Tongue (tissue), 2 donors: ENCODE data around the gene ZER1. TPM values are rescaled to one million over a fixed set of nuclear protein-coding genes. Genes with fewer than 3 reads are reported as not detected.
"Not testable (repeated sequence)": the region's sequence is repeated elsewhere in the genome, so short reads cannot be mapped to it uniquely, and the experiment has no call there.

Experiments used
- DNase-seq: peaks from one replicate; pipeline ENCODE4 v3.0.0-alpha.2; 2015
- total RNA-seq: library from RNA; depleted of rRNA; stranded (reverse); fragments of >200 nt; gene quantifications from one replicate; pipeline ENCODE4 v1.2.3, GENCODE V29; 2014

Gene ZER1
- total RNA-seq: 56.1 TPM

- peak; percentile 96 for DNase-seq
Observed at GRCh38 chr9:128771745-128772519, at the start of gene ZER1. Gene ZER1 (minus strand): TSS chr9:128771927. CDS start chr9:128755565, 16,362 bp downstream.

- DNase-seq: no peak
Observed at GRCh38 chr9:128820665-128821583, 49.2 kb upstream of the ZER1 start.

DNA sequence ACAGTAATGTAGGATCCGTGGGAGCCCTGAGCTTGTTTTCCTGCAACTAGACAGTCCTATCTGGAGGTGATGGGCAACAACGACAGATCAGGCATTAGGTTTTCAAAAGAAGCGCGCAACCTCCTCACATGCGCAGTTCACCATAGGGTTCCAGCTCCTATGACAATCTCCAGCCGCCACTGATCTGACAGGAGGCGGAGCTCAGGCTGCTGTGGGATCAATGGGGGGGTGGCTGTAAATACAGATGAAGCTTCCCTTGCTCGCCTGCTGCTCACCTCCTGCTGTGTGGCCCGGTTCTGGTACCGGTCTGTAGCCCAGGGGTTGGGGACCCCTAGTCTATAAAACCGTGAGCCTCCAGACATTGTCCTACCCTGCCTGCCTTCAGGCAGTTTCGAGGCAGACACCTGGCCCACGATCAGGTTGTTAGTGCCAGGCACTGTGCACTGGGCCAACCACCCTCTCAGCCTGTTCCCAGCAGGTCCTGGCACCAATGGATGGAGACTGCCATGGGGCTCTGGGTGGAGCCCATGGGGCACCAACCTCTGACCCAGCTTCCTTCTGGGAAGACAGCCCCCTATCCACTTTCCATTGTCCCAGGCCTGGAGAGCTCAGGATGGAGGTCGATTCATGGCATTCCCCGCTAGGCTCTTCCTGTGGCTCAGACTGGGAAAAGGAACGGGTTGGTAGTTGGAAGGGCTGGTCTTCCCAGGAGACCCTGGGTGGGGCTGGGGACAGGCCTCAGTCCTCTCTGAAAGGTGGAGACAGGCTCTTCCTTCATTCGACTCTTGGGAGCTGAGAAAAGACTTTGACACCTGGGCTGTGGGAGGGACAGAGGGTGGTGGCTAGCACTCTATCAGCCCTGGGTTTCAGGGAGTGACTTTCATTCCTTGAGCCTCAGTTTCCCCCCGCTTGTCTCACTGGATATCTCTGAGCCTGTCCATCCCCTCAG lies 48.3 kb upstream of the ZER1 start:
- DNase-seq: peak; percentile 64

GRCh38 chr9:128818839-128819715 lies 47.4 kb upstream of the ZER1 start:
- peak; percentile 60 for DNase-seq

DNA sequence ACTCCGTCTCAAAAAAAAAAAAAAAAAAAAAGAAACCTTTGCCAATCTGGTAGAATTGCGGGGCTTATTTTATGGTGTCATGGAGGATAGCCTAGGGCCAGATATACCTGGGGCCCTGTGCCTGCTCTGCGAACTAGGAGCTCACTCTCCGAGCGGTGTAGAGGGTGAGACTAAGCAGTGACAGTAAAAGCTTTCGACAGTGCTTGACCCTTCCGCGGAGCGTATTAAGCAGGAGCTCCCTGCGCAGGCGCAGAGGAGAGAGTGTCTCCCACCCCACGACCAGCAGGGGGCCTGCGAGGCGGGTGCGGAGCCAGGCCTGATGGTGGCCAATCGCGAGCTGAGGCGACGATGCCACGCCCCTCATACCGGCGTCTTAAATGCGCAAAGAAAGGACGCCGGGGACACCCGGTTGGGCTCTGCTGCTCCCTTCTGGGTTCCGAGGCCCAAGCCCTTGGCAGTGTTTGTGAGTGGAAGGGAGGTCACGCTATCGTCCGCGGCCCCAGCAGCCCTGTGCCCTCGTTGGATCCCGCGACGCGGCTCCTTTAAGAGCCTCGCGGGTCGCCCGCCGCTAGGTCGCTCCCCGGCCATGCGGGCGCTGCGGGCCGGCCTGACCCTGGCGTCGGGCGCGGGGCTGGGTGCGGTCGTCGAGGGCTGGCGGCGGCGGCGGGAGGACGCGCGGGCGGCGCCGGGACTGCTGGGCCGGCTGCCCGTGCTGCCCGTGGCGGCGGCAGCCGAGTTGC lies 46.5 kb upstream of the ZER1 start, which contains the start of gene ENDOG:
Gene ENDOG (plus strand): TSS at position 402 of the 740 bp plus-strand sequence. CDS start 185 bp downstream, at position 587.
- peak; percentile 99 for DNase-seq

DNA sequence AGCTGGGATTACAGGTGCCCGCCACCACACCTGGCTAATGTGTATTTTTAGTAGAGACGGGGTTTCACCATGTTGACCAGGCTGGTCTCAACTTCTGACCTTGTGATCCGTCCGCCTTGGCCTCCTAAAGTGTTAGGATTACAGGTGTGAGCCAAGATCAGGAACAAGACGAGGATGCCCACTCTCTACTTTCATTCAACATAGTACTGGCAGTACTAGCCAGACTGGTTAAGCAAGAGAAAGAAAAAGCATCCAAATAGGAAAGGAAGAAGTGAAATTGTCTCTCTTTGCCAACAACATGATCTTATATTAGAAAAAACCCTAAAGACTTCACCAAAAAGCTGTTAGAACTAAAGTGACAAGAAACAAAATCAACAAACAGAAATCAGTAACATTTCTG lies 39.1 kb upstream of the ZER1 start:
- no peak for DNase-seq

DNA sequence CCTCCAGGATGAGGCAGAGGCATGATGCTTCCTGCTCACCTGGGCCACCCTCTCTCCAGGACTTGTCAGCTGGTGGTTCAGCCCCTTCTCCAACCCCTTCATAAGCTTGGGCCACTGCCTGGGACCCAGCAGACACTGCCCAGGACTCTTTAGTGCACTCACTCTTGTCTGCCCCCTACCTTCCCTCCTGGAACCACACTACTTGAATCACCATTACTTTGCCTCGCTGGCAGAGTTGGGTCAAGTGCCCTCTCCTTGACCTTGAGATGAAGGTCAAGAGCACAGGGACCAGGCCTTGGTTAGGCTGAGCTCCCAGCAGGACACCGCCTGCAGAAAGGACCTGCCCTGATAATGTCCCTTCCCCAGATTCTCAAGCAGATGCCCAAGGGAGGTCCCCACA lies 38.1 kb upstream of the ZER1 start:
- no peak for DNase-seq

DNA sequence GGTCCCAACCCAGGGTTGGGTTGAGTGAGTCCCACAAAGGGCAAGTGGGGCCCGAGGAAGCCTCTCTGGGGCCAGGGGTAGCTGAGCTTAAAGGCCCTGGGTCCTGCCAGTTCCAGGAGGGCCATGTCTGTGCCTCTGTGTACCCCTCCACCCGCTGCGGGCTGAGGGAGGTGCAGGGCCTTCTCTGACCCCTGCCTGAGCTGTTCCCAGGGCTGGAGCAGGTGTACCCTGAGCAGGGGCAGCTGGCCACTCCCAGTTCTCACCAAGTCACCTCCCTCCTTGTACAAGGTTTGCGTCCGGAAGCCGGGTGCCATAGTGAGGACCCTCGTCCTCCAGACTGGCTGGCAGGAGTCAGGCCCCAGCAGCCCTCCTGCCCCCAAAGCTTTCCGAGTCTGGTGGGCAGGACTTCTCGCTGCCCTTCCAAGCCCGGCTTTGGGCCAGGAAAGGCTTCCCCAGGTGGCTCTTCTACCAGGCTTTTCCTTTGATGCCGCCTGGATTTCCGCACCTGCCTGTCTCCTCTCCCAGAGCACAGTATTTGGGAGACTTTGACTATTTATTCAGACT lies 37.4 kb upstream of the ZER1 start:
- no peak for DNase-seq

DNA sequence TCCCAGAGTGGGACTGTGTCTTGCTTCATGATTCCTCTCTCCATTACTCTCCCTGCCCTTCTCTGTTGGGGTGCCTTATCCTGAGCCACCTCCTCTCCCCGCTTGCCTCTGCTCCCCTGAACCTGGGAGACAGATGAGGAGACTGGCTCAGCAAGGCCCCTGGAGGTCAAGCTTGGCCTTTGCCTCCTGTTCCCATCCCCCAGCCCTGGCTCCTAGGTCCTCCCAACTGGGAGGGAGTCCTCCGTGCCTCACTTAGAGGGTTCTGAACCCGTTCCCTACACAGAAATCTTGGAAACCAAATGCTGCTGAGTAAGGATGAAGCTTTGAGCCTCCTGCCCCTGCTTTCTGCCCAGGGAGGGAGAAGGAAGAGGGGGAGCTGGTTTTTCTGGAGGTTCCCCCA lies 36.8 kb upstream of the ZER1 start:
- no peak for DNase-seq

DNA sequence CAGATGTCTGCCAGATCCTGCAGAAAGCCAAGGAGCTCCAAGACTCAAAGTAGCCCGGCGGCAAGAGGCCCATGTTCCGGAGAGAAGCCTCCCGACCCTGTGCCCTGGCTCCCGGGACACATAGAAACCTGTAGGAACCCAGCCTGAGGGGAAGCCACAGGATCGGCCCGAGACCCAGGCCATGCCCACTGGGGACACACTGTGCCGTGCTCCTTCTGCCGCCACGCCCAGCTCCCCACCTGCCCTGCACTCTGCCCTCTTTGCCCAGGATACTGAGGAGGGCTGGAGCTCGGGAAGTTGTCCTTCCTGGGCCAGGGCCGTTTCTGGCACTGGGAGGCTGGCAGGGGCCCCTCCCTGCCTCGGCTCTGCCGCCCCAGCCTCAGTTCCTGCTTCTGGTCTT lies 36.1 kb upstream of the ZER1 start:
- DNase-seq: no peak

GRCh38 chr9:128805661-128806060 lies 33.9 kb upstream of the ZER1 start:
- no peak for DNase-seq

GRCh38 chr9:128802482-128802881 lies 30.8 kb upstream of the ZER1 start:
- DNase-seq: no peak

- DNase-seq: no peak
Observed at GRCh38 chr9:128800061-128800460, 28.3 kb upstream of the ZER1 start.

DNA sequence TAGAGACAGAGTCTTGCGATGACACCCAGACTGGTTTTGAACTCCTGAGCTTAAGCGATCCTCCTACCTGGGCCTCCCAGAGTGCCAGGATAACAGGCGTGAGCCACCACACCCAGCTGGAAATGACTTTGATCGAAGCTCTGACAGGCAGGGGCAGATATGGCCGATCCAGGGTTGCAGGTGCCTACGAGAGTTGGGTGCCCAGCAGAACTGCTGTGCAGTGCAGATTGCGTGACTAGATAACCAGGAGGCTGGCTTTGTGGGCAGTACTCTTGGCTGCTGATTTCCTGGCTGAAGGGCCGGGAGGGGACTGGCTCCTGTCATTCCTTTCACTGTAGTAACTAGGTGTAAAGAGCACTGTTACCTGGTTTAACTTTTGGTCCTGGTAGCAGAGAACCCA lies 27.2 kb upstream of the ZER1 start:
- DNase-seq: no peak

- DNase-seq: not testable (repeated sequence)
Observed at GRCh38 chr9:128794961-128795360, 23.2 kb upstream of the ZER1 start.

DNA sequence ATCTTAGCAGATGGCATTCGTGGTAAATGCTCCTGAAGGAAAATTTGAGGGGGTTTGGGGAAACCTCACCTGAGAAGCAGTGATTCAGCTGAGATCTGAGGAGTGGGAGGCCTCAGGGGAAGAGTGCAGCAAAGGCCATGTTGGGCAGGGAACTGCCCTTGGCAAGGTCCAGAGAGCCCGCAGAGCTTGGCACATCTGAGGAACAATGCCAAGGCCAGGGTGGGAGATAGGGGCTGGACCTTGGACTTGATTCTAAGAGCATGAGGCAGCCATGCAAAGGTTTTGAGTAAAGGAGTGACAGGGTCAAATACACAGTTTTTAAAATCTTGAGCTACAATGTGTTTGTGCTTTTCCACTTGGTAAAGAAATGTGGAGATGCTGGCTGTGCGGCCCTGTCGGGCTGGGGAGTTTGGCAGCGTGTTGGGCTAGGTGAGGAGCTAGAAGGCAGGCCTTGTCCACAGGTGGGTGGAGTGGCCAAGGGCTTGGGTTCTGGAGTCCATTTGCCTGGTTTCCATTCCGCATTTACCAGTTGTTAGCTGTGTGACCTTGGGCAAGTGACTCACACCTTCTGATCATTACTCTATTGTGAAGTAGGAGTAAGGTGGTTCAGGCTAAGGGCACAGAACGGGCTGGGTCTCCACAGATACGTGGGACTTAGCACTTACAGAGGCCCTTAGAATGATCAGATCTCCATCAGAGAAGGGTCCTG lies 21.4 kb upstream of the ZER1 start:
- no peak for DNase-seq

GRCh38 chr9:128792134-128792533 lies 20.4 kb upstream of the ZER1 start:
- no peak for DNase-seq

DNA sequence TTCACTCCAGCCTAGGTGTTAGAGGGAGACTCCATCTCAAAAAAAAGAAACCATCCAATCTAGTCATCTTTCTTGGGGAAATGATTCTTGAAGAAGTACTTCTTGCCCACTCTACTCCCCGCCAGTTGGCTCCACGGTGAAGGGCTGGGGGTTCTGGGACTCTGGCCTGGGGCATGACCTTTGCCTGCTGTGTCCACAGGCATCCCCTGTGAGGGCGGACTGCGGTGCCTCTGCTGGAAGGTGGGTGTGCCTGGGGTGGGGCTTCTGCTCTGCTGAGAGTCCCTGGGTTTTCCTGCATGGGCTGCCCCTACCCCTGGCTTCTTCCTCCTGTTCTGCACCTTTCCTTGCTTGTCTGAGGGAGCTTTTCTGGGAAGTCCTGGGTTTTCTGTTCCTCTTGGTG lies 18.8 kb upstream of the ZER1 start:
- no peak for DNase-seq

DNA sequence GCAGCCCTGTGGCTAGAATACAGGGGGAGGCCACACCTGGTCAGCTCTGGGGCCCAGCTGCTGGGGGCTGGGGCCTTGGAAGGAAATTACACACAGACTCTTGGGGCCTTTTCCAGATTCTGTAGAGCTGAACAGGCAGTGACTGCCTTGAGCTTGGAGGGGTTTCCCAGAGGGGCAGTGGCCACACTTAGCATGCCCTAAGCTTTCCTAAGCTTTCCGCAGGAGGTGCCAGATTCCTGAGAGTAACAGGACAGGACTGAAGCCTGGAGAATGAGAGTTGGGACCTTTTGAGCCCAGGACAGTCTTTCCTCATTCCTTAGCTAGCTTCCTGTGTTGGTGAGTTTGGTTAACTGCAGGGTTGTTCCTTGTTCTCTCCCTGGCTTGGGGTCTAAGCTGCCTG lies 16.7 kb upstream of the ZER1 start:
- DNase-seq: no peak
